ENCODE results near the gene SEC16B.

Gene SEC16B

GRCh38 chr1:177978530-177978929 is 8.7 kb upstream of the SEC16B start:
- no peak for DNase-seq (ENCODE audit: low read depth)

GRCh38 chr1:177977141-177977540 is 7.3 kb upstream of the SEC16B start:
- DNase-seq (ENCODE audit: low read depth) = no peak

DNA sequence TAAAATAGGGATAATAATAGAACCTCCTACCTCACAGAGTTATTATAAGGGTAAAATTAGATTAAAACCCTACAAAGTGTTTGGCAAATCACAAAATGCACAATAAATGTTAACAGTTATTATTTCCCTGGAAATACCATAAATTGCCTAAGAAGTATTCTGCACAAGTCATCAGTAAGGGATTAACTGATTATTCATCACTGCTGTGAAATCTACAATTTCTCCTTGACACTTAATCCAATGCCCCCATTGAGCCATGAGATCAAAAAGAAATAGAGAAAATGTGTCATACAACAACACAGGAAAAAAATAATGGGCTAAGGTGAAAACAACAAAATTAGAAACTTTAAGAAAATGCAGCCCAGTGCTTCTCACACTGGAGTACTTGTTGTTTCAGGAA is 6.7 kb upstream of the SEC16B start:
- no peak for DNase-seq (ENCODE audit: low read depth)

GRCh38 chr1:177975588-177976495 is 6.0 kb upstream of the SEC16B start:
- peak; percentile 46 for DNase-seq (ENCODE audit: low read depth)

GRCh38 chr1:177973585-177973984 is 3.7 kb upstream of the SEC16B start:
- no peak for DNase-seq (ENCODE audit: low read depth)

DNA sequence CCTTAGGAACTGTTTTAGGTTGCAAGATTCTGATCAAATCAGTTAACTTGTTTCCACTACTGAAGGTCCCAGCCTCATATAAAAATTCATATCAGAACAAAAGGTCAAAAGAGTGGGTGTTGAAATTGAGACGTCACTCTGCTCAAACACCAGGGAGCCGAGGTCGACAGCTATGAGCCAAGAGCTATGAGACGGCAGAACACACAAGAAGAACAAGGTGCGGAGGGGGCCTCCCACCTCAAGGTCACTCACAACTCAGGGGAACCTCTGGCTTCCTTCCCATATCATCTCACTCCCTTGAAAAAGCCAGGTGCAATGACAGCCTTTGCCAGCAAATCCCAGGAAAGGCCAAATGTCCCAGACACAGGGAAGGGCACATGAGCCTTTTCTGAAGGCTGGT is 749 bp downstream of the SEC16B start:
- no peak for DNase-seq (ENCODE audit: low read depth)

- no peak for DNase-seq (ENCODE audit: low read depth)
These were observed 3.7 kb downstream of the SEC16B start for GRCh38 chr1:177966199-177966598.

DNA sequence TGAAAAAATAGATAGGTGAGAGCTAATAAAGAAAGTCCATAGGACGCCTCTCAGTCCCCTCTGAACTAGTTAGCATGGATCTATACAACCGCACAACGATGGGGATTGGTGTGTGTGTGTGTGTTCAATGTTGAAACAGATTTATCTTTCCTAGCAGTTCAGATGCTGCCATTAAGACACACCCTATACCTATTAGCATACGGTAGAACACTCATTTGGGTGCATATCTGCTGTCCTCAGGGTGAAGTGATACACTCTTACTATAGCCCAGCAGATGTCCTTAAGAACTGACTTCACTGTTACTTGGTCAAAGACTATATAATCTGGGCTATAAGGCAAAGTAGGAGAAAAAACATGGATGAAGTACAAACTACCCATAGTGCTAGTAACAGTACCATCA is 4.6 kb downstream of the SEC16B start:
- no peak for DNase-seq (ENCODE audit: low read depth)

DNA sequence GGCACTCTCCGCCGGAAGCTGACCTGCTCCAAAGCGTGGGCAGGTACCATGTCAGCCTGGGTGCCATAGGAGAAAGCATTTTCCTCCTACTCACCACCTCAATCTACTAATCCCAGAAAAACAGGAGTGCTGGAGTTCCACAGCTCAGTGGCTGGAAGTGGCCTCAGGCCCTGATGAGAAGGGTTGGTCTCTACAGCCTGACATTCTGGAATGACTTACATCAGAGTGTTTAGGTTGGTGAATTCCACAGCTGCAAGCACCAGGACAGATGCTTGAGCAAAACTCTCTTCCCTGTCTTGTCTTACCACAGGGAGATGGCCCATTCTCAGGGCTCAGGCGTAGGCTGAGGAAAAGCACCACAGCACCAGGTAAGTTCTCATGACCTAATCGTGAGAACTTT is 5.5 kb downstream of the SEC16B start:
- DNase-seq (ENCODE audit: low read depth) = no peak

- no peak for DNase-seq (ENCODE audit: low read depth)
These were observed 8.8 kb downstream of the SEC16B start for GRCh38 chr1:177960939-177961622.

- DNase-seq (ENCODE audit: low read depth) = no peak
These were observed 9.9 kb downstream of the SEC16B start for GRCh38 chr1:177959811-177960515.

DNA sequence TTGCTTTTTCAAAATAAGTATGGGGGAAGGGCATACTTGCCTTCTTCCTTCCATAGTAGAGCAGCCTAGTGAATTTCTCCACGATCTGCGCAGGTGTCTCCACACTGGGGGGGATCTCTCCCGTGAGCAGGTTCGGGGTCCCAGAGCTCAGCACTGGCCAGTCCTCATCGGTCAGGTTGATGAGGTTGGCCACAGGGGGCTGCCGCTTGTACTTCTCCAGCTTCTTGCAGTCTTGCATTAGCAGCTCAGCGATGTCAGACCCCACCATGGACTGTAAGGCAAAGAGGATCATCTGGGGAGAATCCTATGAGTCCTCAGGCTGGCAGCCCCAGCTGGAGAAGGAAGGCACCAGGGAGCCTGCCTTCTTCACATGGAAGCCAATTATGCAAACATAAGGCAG is 11.8 kb downstream of the SEC16B start:
- no peak for DNase-seq (ENCODE audit: low read depth)

GRCh38 chr1:177954076-177954475 is 15.8 kb downstream of the SEC16B start:
- DNase-seq (ENCODE audit: low read depth) = no peak

DNA sequence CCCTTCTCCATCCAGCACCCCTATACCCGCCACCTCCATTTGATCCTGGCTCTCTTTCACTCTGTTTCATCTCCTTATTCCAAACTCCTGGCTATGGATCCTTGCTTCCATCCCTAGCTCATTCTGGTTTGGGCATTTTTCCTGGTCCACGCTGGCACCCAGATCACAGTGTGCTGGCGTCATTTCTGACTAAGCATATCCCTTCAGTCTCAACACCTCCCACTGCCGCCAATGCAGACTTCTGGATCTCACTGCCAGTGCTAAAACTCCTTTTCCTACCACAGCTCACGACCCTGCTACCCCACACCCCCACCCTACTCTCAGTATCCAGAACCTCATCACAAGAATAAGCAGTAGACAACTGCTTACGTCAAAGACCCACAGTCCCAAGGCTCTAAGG is 16.3 kb downstream of the SEC16B start:
- DNase-seq (ENCODE audit: low read depth) = no peak

DNA sequence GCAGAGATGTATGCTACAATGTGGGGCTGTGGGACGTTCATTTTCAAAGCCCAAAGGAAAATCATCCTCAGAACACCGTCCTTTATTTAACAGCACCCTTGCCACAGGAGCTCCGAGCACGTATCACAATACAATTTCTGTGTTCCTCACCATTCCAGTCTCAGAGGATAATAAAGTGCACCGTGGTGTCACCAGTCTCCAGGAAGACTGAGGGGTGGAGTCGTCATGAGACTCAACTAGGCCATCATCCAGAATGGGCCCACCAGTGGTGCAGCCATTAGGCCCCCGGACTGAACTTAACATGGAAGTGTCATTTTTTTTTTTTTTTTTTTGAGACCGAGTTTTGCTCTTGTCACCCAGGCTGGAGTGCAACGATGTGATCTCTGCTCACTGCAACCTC is 17.2 kb downstream of the SEC16B start:
- DNase-seq (ENCODE audit: low read depth) = no peak

DNA sequence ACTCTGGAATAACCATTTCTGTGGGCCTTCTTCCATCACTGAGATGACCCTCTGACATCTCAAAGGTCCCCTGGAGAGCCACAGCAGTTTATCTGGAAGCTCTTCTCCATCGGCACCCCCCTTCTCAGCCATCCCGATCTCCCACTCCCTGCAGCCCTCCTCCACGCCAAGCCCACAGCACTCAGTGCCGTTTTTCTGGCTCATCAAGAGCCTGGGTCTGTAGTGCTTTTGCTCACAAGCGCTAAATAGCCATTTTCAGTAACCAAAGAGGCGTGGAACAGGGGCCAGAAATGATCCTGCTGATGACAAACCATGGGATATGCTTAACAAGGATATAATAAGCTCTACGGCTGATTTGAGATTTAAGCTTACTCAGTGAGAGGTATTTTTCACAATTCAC is 17.6 kb downstream of the SEC16B start:
- no peak for DNase-seq (ENCODE audit: low read depth)

GRCh38 chr1:177950506-177950905 is 19.4 kb downstream of the SEC16B start:
- no peak for DNase-seq (ENCODE audit: low read depth)

DNA sequence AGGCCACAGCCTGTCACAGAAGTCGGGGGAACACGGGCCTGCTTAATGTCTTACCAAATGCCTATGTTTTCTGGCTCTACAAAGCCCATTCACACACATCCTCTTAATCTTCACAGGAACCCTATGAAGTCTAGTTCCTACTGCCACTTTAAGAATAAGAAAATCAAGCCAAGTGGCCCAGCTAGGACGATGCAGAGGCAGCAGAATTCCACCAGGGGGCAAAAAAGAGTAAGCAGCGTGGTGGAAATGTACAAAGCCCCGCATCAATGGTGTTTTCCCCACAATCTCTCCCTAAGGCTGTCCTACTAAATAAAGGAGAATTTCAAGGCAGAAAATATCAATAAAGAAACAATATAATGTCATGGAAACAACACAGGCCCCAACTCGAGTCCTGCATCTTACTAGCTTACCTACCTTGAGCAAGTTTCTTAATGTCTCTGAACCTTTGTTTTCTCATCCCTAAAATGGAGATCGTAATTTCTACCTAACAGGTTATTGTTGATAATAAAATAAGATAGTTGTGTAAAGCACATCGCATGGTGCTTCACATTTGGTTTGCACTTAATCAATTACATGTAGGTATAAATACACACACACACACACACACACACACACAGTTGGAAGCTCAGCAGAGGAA is 21.4 kb downstream of the SEC16B start:
- DNase-seq (ENCODE audit: low read depth) = peak; percentile 50

- DNase-seq (ENCODE audit: low read depth) = no peak
These were observed 22.2 kb downstream of the SEC16B start for GRCh38 chr1:177947623-177948022.

GRCh38 chr1:177945943-177946650 is 23.8 kb downstream of the SEC16B start:
- DNase-seq (ENCODE audit: low read depth) = no peak

GRCh38 chr1:177944016-177944949 is 25.6 kb downstream of the SEC16B start:
- no peak for DNase-seq (ENCODE audit: low read depth)

Measured in HS-5 (cell line).